ENCODE results near the gene RACGAP1. TPM values are rescaled to one million over a fixed set of nuclear protein-coding genes. Genes with fewer than 3 reads are reported as not detected.

The RACGAP1 gene
- total and polyA plus RNA-seq, 12 donors: 1.0 to 17.8 (median 3.9) TPM

DNA sequence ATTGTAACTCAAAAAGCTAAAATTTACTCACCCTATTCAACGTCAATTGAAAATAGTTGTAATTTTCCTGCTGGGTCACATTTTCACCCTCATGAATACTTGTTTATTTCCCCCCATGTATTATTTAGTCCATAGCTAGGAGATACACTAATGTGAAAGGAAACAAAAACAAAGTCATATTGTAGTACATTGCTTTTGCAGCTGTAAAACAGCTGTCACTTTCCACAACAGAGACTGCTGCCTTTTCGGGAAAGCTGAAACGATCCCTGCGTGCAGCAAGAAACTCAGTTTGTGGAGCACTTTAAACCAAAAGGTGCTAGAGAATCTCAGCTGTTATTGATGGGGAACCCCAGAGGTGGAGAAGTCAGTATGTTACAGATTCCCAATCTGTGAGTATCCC, 4.3 kb downstream of the RACGAP1 start:
- no peak for ATAC-seq
- no peak for DNase-seq
- Histone ChIP-seq H3K9me3 (no peaks in the 10 kb centered on the region), H3K4me3 (no peak overlapping the region), H3K27me3 (no peaks in the 10 kb centered on the region), H3K4me1 (peaks cover 2 to 55% (median 21%) of the 10 kb centered on the region in 9 donors), H3K36me3 (peaks cover 0 to 6% (median 0%) of the 10 kb centered on the region in 9 donors), H3K27ac (peak overlapping the region in 2 of 10 donors; percentile 20 to 32)
- intact Hi-C loops (cut with DNase I): no loop called here
- TF ChIP-seq, protein P1, sequence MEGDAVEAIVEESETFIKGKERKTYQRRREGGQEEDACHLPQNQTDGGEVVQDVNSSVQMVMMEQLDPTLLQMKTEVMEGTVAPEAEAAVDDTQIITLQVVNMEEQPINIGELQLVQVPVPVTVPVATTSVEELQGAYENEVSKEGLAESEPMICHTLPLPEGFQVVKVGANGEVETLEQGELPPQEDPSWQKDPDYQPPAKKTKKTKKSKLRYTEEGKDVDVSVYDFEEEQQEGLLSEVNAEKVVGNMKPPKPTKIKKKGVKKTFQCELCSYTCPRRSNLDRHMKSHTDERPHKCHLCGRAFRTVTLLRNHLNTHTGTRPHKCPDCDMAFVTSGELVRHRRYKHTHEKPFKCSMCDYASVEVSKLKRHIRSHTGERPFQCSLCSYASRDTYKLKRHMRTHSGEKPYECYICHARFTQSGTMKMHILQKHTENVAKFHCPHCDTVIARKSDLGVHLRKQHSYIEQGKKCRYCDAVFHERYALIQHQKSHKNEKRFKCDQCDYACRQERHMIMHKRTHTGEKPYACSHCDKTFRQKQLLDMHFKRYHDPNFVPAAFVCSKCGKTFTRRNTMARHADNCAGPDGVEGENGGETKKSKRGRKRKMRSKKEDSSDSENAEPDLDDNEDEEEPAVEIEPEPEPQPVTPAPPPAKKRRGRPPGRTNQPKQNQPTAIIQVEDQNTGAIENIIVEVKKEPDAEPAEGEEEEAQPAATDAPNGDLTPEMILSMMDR (IDR thresholded peaks at IDR 0.05): no peak
- WGBS, 2 donors: 52 to 56% methylated on average over 4 of the region's 4 CpGs

DNA sequence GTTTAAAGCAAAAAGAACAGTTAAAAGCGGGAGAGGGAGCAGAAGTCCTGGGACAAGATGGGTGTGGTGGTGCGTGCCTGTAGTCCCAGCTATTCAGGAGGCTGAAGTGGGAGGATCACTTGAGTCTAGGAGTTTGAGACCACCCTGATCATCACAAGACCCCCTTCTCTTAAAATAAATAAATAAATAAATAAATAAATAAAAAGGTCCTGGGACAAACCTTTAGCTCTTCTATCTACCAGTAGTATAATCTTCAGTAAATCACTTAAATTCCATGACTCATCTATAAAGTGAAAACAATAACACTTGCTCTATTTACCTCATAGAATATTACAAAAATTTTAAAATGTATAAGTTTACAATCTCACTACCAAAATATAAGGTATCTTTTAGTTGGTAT, 5.8 kb downstream of the RACGAP1 start:
- Histone ChIP-seq H3K27ac (no peak overlapping the region), H3K4me3 (no peak overlapping the region), H3K27me3 (no peaks in the 10 kb centered on the region), H3K4me1 (peaks cover 0 to 44% (median 12%) of the 10 kb centered on the region in 9 donors), H3K9me3 (no peaks in the 10 kb centered on the region), H3K36me3 (peaks cover 0 to 18% (median 0%) of the 10 kb centered on the region in 9 donors)
- intact Hi-C loops (cut with DNase I): no loop called here
- WGBS, 2 donors: 77 to 96% methylated on average over 2 of the region's 2 CpGs
- no peak for DNase-seq
- no peak for ATAC-seq
- TF ChIP-seq, protein P1 (IDR thresholded peaks at IDR 0.05): no peak

DNA sequence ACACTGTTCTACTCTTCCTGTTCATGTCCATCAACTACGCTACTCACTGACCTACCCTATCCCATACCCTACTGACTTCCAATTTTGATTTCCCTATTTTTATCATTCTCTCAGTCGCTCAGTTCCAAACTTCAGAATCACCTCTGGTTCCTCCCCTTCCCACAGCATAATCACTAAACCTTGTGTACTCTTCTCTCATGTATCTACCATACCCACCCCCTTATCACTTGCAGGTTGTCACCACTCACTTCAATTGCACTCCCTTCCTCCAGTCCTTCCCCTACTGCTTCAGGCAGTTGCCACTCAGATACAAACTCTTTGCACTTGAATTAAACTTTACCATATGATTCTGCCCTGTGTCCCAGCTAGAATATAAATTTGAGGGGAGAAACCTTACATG, 6.3 kb downstream of the RACGAP1 start:
- ATAC-seq (peak in 6 of 8 donors; percentile 43 to 87 (median 64)), DNase-seq (no peak)
- peaks cover 0 to 23% (median 0%) of the 10 kb centered on the region in 9 donors for H3K36me3 ChIP-seq
- intact Hi-C loops (cut with DNase I): no loop called here
- no peak overlapping the region for H3K4me3 ChIP-seq
- peaks cover 0 to 38% (median 8%) of the 10 kb centered on the region in 9 donors for H3K4me1 ChIP-seq
- no peaks in the 10 kb centered on the region for H3K9me3 ChIP-seq
- WGBS, 2 donors: 56 to 73% methylated on average over 2 of the region's 2 CpGs
- peak overlapping the region in 1 of 10 donors; percentile 86 for H3K27ac ChIP-seq
- H3K27me3 ChIP-seq: no peaks in the 10 kb centered on the region
- TF ChIP-seq, protein P1 (IDR thresholded peaks at IDR 0.05): no peak

DNA sequence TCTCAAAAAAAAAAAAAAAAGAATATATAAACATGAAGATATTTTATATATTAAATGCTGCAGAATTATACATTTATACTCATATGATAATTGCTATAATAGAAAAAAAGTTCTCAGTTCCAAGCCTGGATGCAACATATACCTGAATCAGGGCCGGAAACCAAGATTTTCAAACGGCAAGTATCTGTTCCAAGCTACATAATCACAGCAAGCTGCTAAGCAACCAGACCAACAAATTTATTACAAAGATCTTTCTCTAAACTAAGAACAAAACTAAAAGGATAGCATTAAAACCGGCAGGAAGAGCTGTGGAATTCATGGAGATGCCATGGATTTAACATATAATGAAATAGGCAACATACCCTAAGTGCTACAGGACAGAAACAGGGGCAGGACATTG, 7.1 kb downstream of the RACGAP1 start:
- ATAC-seq (no peak), DNase-seq (no peak)
- TF ChIP-seq, protein P1 (IDR thresholded peaks at IDR 0.05): no peak
- Histone ChIP-seq H3K27ac (peak overlapping the region in 1 of 10 donors; percentile 86), H3K9me3 (no peaks in the 10 kb centered on the region), H3K4me1 (peaks cover 0 to 32% (median 8%) of the 10 kb centered on the region in 9 donors), H3K36me3 (peaks cover 0 to 27% (median 0%) of the 10 kb centered on the region in 9 donors), H3K4me3 (no peak overlapping the region), H3K27me3 (no peaks in the 10 kb centered on the region)
- 63 to 65% methylated on average over 3 of the region's 3 CpGs for WGBS, 2 donors
- intact Hi-C loops (cut with DNase I): no loop called here
